SK-N-SH (cell line): ENCODE measurements around the gene MAP2K2.

Experiments
- CTCF ChIP-seq: fragments of 200-600 bp; sonication (generic); IDR thresholded peaks from 2 replicates; pipeline ENCODE4 v1.6.1; 2017; ENCODE audit warnings: antibody characterized with exemption, mild to moderate bottlenecking, moderate library complexity
- FOXM1 ChIP-seq: IDR thresholded peaks from 2 replicates; pipeline ENCODE4 v1.4.0; 2012; ENCODE audit warnings: low read depth, mild to moderate bottlenecking
- JUND ChIP-seq: IDR thresholded peaks from 2 replicates; pipeline ENCODE4 v1.4.0; 2012
- POLR2AphosphoS5 ChIP-seq: IDR thresholded peaks from 2 replicates; pipeline ENCODE4 v1.6.1; 2012; ENCODE audit warnings: low read depth, low read length
- RAD21 ChIP-seq: IDR thresholded peaks from 2 replicates; pipeline ENCODE4 v1.6.1; 2012; ENCODE audit warnings: mild to moderate bottlenecking, low read length
- SIN3A ChIP-seq: IDR thresholded peaks from 2 replicates; pipeline ENCODE4 v1.6.1; 2012; ENCODE audit warnings: low read depth, mild to moderate bottlenecking, low read length, moderate library complexity, borderline replicate concordance
- SMC3 ChIP-seq: IDR thresholded peaks from 2 replicates; pipeline ENCODE4 v1.6.1; 2012; ENCODE audit warnings: low read depth, low read length, improper control_type of control experiment

DNA sequence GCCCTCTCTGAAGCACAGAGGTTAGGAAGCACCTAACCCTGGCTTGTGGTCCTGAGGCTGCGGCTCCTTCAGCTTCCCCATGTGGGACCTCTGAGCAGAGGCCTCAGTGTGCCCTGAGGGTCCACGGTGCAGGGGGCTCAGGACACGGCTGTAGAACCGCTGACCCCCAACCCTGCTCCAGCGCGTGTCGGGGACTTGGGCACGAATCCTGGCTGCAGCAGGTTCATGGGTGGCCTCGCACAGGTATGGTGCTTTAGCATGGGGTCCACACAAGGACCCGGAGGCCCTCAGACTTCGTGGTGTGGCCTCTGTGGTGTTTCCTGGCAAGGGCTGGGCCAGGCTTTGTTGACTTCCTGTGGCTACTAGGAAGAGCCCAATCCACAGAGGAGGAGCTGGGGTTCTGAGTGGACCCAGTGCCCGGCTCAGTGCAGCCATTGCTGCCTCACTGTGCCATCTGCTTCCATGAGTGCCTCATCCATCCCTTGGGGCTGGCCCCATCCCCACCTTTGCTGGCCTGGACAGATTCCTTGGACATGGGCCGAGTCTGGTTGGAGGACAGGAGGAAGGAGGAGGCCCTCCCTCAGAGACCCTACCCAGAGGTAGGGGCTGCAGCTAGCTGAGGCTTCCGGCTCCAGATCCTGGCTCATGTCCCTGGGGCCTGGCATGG, 81.7 kb downstream of the MAP2K2 start:
- TF ChIP-seq CTCF (no peak), JUND (no peak), SIN3A (no peak), RAD21 (no peak), SMC3 (no peak), FOXM1 (no peak), POLR2AphosphoS5 (no peak)
